ENCODE data around the gene LHX3. TPM values are rescaled to one million over a fixed set of nuclear protein-coding genes. Genes with fewer than 3 reads are reported as not detected.

The LHX3 gene
- total and polyA plus RNA-seq, 8 donors: not detected

GRCh38 chr9:136251264-136252115 is 46.6 kb upstream of the LHX3 start:
- no peak for ATAC-seq
- Histone ChIP-seq H3K4me1 (no peaks in the 10 kb centered on the region), H3K36me3 (no peaks in the 10 kb centered on the region), H3K9me3 (no peaks in the 10 kb centered on the region), H3K4me3 (no peak overlapping the region), H3K27ac (no peak overlapping the region), H3K27me3 (peaks cover 0 to 44% of the 10 kb centered on the region in 2 donors)
- TF ChIP-seq, protein P1, sequence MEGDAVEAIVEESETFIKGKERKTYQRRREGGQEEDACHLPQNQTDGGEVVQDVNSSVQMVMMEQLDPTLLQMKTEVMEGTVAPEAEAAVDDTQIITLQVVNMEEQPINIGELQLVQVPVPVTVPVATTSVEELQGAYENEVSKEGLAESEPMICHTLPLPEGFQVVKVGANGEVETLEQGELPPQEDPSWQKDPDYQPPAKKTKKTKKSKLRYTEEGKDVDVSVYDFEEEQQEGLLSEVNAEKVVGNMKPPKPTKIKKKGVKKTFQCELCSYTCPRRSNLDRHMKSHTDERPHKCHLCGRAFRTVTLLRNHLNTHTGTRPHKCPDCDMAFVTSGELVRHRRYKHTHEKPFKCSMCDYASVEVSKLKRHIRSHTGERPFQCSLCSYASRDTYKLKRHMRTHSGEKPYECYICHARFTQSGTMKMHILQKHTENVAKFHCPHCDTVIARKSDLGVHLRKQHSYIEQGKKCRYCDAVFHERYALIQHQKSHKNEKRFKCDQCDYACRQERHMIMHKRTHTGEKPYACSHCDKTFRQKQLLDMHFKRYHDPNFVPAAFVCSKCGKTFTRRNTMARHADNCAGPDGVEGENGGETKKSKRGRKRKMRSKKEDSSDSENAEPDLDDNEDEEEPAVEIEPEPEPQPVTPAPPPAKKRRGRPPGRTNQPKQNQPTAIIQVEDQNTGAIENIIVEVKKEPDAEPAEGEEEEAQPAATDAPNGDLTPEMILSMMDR (IDR thresholded peaks at IDR 0.05): no peak
- intact Hi-C loops (cut with DNase I): no loop called here
- peak in 1 of 4 donors; percentile 70 for DNase-seq

GRCh38 chr9:136250676-136251075 is 45.7 kb upstream of the LHX3 start:
- no peaks in the 10 kb centered on the region for H3K4me1 ChIP-seq
- peaks cover 0 to 36% of the 10 kb centered on the region in 2 donors for H3K27me3 ChIP-seq
- intact Hi-C loops (cut with DNase I): no loop called here
- TF ChIP-seq, protein P1 (IDR thresholded peaks at IDR 0.05): no peak
- DNase-seq: peak in 1 of 4 donors; percentile 67
- ATAC-seq: no peak
- H3K36me3 ChIP-seq: no peaks in the 10 kb centered on the region
- H3K27ac ChIP-seq: no peak overlapping the region
- no peak overlapping the region for H3K4me3 ChIP-seq
- H3K9me3 ChIP-seq: no peaks in the 10 kb centered on the region

GRCh38 chr9:136249877-136250559 is 45.1 kb upstream of the LHX3 start:
- TF ChIP-seq, protein P1 (IDR thresholded peaks at IDR 0.05): no peak
- intact Hi-C loops (cut with DNase I): no loop called here
- no peak overlapping the region for H3K4me3 ChIP-seq
- H3K27ac ChIP-seq: no peak overlapping the region
- H3K4me1 ChIP-seq: peaks cover 0 to under 1% of the 10 kb centered on the region in 2 donors
- no peaks in the 10 kb centered on the region for H3K36me3 ChIP-seq
- H3K9me3 ChIP-seq: no peaks in the 10 kb centered on the region
- ATAC-seq (no peak), DNase-seq (peak in 1 of 4 donors; percentile 78)
- peaks cover 0 to 29% of the 10 kb centered on the region in 2 donors for H3K27me3 ChIP-seq

- intact Hi-C loops (cut with DNase I): no loop called here
- DNase-seq (peak in 1 of 4 donors; percentile 63), ATAC-seq (no peak)
Observed at GRCh38 chr9:136248951-136249876, 44.3 kb upstream of the LHX3 start.

More at GRCh38 chr9:136248951-136249876, 44.3 kb upstream of the LHX3 start:
- no peak overlapping the region for H3K27ac ChIP-seq
- no peak overlapping the region for H3K4me3 ChIP-seq
- H3K4me1 ChIP-seq: peaks cover 7 to 9% of the 10 kb centered on the region in 2 donors
- H3K27me3 ChIP-seq: peaks cover 0 to 21% of the 10 kb centered on the region in 2 donors
- TF ChIP-seq, protein P1 (IDR thresholded peaks at IDR 0.05): no peak
- no peaks in the 10 kb centered on the region for H3K36me3 ChIP-seq
- H3K9me3 ChIP-seq: no peaks in the 10 kb centered on the region

Data from left lung (tissue), 10 donors.